ENCODE results near the gene COA1. TPM values are rescaled to one million over a fixed set of nuclear protein-coding genes. Genes with fewer than 3 reads are reported as not detected.
"Not testable (repeated sequence)": the region's sequence is repeated elsewhere in the genome, so short reads cannot be mapped to it uniquely, and the experiment has no call there.

The COA1 gene
- total RNA-seq (75.0 TPM), polyA plus RNA-seq (28.2 TPM)

- H3K27ac ChIP-seq (ENCODE audit: low read depth): peak within 1 kb of the TSS; percentile 63
- WGBS: under 1% methylated on average over 66 of the region's 66 CpGs
- peak within 1 kb of the TSS; percentile 79 for H3K4me3 ChIP-seq (ENCODE audit: low read depth, low read length)
- DNase-seq (ENCODE audit: extremely low spot score): peak; percentile 48
- no peaks in the 10 kb centered on the region for H3K36me3 ChIP-seq (ENCODE audit: insufficient read depth)
- peaks cover 4% of the 10 kb centered on the region for H3K4me1 ChIP-seq (ENCODE audit: insufficient read depth)
Observed at GRCh38 chr7:43729214-43729923, at the start of gene COA1. Gene COA1, minus strand, starts transcription at chr7:43729523. Its CDS starts 80,909 bp downstream, at chr7:43648614.

GRCh38 chr7:43778293-43779044, 49.1 kb upstream of the COA1 start:
- not testable (repeated sequence) for H3K4me3 ChIP-seq (ENCODE audit: low read depth, low read length); DNase-seq (ENCODE audit: extremely low spot score); H3K36me3 ChIP-seq (ENCODE audit: insufficient read depth); H3K4me1 ChIP-seq (ENCODE audit: insufficient read depth); H3K27ac ChIP-seq (ENCODE audit: low read depth)
- 88% methylated on average over 15 of the region's 18 CpGs for WGBS

GRCh38 chr7:43775255-43775654, 45.9 kb upstream of the COA1 start:
- not testable (repeated sequence) for DNase-seq (ENCODE audit: extremely low spot score); H3K36me3 ChIP-seq (ENCODE audit: insufficient read depth); H3K4me3 ChIP-seq (ENCODE audit: low read depth, low read length); H3K4me1 ChIP-seq (ENCODE audit: insufficient read depth); H3K27ac ChIP-seq (ENCODE audit: low read depth)
- WGBS: 99% methylated on average over 2 of the region's 2 CpGs

GRCh38 chr7:43773268-43773667, 43.9 kb upstream of the COA1 start:
- H3K4me3 ChIP-seq (ENCODE audit: low read depth, low read length); H3K36me3 ChIP-seq (ENCODE audit: insufficient read depth); H3K27ac ChIP-seq (ENCODE audit: low read depth); DNase-seq (ENCODE audit: extremely low spot score); H3K4me1 ChIP-seq (ENCODE audit: insufficient read depth): not testable (repeated sequence)
- WGBS: 93% methylated on average over 4 of the region's 6 CpGs

- no peak overlapping the region for H3K4me3 ChIP-seq (ENCODE audit: low read depth, low read length)
- 67% methylated on average over 3 of the region's 3 CpGs for WGBS
Observed at GRCh38 chr7:43771573-43771972, 42.2 kb upstream of the COA1 start.

GRCh38 chr7:43771128-43771527, 41.8 kb upstream of the COA1 start:
- 59% methylated on average over 3 of the region's 3 CpGs for WGBS
- no peaks in the 10 kb centered on the region for H3K4me1 ChIP-seq (ENCODE audit: insufficient read depth)
- DNase-seq (ENCODE audit: extremely low spot score): no peak
- H3K4me3 ChIP-seq (ENCODE audit: low read depth, low read length): no peak overlapping the region
- H3K27ac ChIP-seq (ENCODE audit: low read depth): no peak overlapping the region
- H3K36me3 ChIP-seq (ENCODE audit: insufficient read depth): no peaks in the 10 kb centered on the region

More at GRCh38 chr7:43771573-43771972, 42.2 kb upstream of the COA1 start:
- Histone ChIP-seq H3K4me1 (ENCODE audit: insufficient read depth) (no peaks in the 10 kb centered on the region), H3K36me3 (ENCODE audit: insufficient read depth) (no peaks in the 10 kb centered on the region), H3K27ac (ENCODE audit: low read depth) (no peak overlapping the region)
- no peak for DNase-seq (ENCODE audit: extremely low spot score)

GRCh38 chr7:43769791-43770465, 40.6 kb upstream of the COA1 start:
- Histone ChIP-seq H3K27ac (ENCODE audit: low read depth) (no peak overlapping the region), H3K4me3 (ENCODE audit: low read depth, low read length) (no peak overlapping the region), H3K36me3 (ENCODE audit: insufficient read depth) (no peaks in the 10 kb centered on the region), H3K4me1 (ENCODE audit: insufficient read depth) (no peaks in the 10 kb centered on the region)
- DNase-seq (ENCODE audit: extremely low spot score): no peak
- 86% methylated on average over 10 of the region's 10 CpGs for WGBS

- H3K27ac ChIP-seq (ENCODE audit: low read depth): no peak overlapping the region
- H3K4me3 ChIP-seq (ENCODE audit: low read depth, low read length): no peak overlapping the region
- no peaks in the 10 kb centered on the region for H3K4me1 ChIP-seq (ENCODE audit: insufficient read depth)
- H3K36me3 ChIP-seq (ENCODE audit: insufficient read depth): no peaks in the 10 kb centered on the region
- no peak for DNase-seq (ENCODE audit: extremely low spot score)
- 89% methylated on average over 5 of the region's 5 CpGs for WGBS
Observed at GRCh38 chr7:43769281-43769680, 40.0 kb upstream of the COA1 start.

GRCh38 chr7:43768887-43769272, 39.6 kb upstream of the COA1 start:
- Histone ChIP-seq H3K36me3 (ENCODE audit: insufficient read depth) (no peaks in the 10 kb centered on the region), H3K27ac (ENCODE audit: low read depth) (no peak overlapping the region), H3K4me1 (ENCODE audit: insufficient read depth) (no peaks in the 10 kb centered on the region), H3K4me3 (ENCODE audit: low read depth, low read length) (no peak overlapping the region)
- WGBS: 89% methylated on average over 4 of the region's 4 CpGs
- no peak for DNase-seq (ENCODE audit: extremely low spot score)

- H3K4me1 ChIP-seq (ENCODE audit: insufficient read depth): no peaks in the 10 kb centered on the region
- WGBS: 86% methylated on average over 9 of the region's 9 CpGs
Observed at GRCh38 chr7:43768201-43768886, 39.0 kb upstream of the COA1 start.

GRCh38 chr7:43767311-43767710, 38.0 kb upstream of the COA1 start:
- no peak for DNase-seq (ENCODE audit: extremely low spot score)
- Histone ChIP-seq H3K4me3 (ENCODE audit: low read depth, low read length) (no peak overlapping the region), H3K4me1 (ENCODE audit: insufficient read depth) (no peaks in the 10 kb centered on the region), H3K36me3 (ENCODE audit: insufficient read depth) (no peaks in the 10 kb centered on the region), H3K27ac (ENCODE audit: low read depth) (no peak overlapping the region)
- WGBS: 89% methylated on average over 8 of the region's 8 CpGs

More at GRCh38 chr7:43768201-43768886, 39.0 kb upstream of the COA1 start:
- H3K4me3 ChIP-seq (ENCODE audit: low read depth, low read length): no peak overlapping the region
- H3K27ac ChIP-seq (ENCODE audit: low read depth): no peak overlapping the region
- no peak for DNase-seq (ENCODE audit: extremely low spot score)
- H3K36me3 ChIP-seq (ENCODE audit: insufficient read depth): no peaks in the 10 kb centered on the region

GRCh38 chr7:43766564-43766963, 37.2 kb upstream of the COA1 start:
- H3K36me3 ChIP-seq (ENCODE audit: insufficient read depth): no peaks in the 10 kb centered on the region
- no peak overlapping the region for H3K4me3 ChIP-seq (ENCODE audit: low read depth, low read length)
- DNase-seq (ENCODE audit: extremely low spot score): no peak
- H3K4me1 ChIP-seq (ENCODE audit: insufficient read depth): no peaks in the 10 kb centered on the region
- no peak overlapping the region for H3K27ac ChIP-seq (ENCODE audit: low read depth)
- WGBS: 81% methylated on average over 8 of the region's 8 CpGs

- WGBS: 79% methylated on average over 10 of the region's 10 CpGs
- Histone ChIP-seq H3K36me3 (ENCODE audit: insufficient read depth) (no peaks in the 10 kb centered on the region), H3K27ac (ENCODE audit: low read depth) (no peak overlapping the region), H3K4me1 (ENCODE audit: insufficient read depth) (no peaks in the 10 kb centered on the region), H3K4me3 (ENCODE audit: low read depth, low read length) (no peak overlapping the region)
- DNase-seq (ENCODE audit: extremely low spot score): no peak
Observed at GRCh38 chr7:43764807-43765491, 35.6 kb upstream of the COA1 start.
